Measurements from ENCODE around the gene MCTP2.

MCTP2 gene

DNA sequence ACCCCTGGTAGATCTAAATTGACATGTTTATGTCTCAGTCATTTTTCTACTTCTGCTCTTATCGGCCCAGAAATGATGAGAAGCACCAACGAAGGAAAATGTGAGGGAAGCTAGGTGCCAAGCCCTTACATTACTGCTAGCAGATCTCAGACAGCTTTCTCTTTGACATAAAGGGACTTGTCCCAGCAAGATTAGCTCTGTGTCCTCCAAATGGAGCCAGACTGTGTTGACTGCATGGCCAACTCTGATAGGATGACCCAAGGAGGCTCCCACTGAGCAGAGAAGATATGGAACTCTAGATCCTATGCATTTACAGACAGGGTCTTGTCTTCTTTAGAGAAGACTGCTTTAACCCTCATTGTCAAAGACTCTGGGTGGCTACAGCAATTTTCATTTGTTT is 2.8 kb upstream of the MCTP2 start:
- DNase-seq (ENCODE audit: low spot score): no peak
- no peak overlapping the region for H3K4me3 Mint-ChIP-seq
- H3K27ac Mint-ChIP-seq: peak overlapping the region; percentile 13
- peaks cover 9% of the 10 kb centered on the region for H3K36me3 Mint-ChIP-seq (ENCODE audit: low read depth)
- peaks cover 5% of the 10 kb centered on the region for H3K27me3 Mint-ChIP-seq (ENCODE audit: low read depth)
- H3K4me1 Mint-ChIP-seq (ENCODE audit: low read depth): peaks cover 57% of the 10 kb centered on the region
- H3K9me3 Mint-ChIP-seq: no peaks in the 10 kb centered on the region

DNA sequence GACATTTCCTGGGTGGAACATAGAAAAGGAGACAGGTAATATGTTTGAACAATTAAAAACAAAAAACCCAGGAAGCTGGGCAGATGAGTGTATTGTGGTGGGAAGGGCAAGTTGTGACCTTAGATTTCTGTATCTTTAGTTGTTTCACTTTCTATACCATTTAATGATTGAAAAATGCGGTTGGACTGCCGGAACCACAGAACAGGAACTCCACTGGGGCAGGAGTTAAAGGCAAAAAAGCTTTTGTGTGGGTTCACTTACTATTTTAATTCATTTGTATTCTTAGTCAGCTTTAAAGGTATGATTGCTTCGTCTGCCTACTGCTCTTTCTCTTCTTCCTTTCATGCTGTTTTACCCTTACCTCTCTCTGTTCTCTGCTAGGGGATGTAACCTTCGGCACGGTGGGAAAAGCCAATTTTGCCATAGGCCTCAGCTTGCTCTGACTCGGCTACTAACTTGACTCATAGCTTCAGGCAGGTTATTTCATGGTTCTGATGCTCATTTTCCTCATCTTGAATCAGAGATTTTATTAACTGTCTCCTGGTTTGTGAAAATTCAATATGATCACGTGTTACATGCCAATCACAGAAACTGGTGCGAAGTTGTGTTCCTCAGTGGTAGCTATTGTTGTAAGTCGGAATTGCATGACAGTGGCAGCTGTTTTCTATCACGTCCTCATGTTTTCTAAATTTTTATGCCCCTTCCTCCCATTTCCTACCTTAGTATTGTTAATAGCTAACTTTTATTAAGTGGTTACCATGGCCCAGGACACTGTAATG is 1.6 kb upstream of the MCTP2 start:
- H3K4me1 Mint-ChIP-seq (ENCODE audit: low read depth): peaks cover 67% of the 10 kb centered on the region

DNA sequence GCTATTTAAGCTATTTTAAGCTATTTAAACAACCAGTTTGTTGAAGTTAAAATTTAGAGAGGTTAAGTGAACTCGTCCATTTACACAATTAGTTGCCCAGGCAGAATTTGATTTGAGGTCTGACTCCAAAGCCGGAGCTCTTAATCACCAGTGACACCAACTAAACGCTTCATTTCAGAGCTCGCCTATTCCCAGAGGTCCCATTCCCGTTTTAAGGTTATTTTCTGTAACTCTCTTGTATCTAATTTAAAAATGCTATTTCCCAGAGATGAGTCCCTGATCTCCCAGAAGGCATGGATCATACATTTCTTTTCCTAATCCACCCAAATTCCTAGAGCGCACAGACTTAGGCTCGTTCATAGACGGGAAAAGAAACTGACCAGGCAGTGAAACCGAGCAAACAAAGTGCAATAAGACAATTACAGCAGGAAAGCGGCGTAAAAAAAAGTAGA is 904 bp upstream of the MCTP2 start:
- Mint-ChIP-seq H3K27me3 (ENCODE audit: low read depth) (no peaks in the 10 kb centered on the region), H3K36me3 (ENCODE audit: low read depth) (peaks cover 22% of the 10 kb centered on the region), H3K4me3 (peak overlapping the region; percentile 91), H3K27ac (peak overlapping the region; percentile 95), H3K9me3 (no peaks in the 10 kb centered on the region), H3K4me1 (ENCODE audit: low read depth) (peaks cover 70% of the 10 kb centered on the region)
- DNase-seq (ENCODE audit: low spot score): no peak

More for the DNA sequence above, 1.6 kb upstream of the MCTP2 start:
- Mint-ChIP-seq H3K27ac (peak overlapping the region; percentile 95), H3K9me3 (no peaks in the 10 kb centered on the region), H3K4me3 (peak overlapping the region; percentile 91), H3K36me3 (ENCODE audit: low read depth) (peaks cover 18% of the 10 kb centered on the region), H3K27me3 (ENCODE audit: low read depth) (peaks cover 2% of the 10 kb centered on the region)
- DNase-seq (ENCODE audit: low spot score): peak; percentile 75

DNA sequence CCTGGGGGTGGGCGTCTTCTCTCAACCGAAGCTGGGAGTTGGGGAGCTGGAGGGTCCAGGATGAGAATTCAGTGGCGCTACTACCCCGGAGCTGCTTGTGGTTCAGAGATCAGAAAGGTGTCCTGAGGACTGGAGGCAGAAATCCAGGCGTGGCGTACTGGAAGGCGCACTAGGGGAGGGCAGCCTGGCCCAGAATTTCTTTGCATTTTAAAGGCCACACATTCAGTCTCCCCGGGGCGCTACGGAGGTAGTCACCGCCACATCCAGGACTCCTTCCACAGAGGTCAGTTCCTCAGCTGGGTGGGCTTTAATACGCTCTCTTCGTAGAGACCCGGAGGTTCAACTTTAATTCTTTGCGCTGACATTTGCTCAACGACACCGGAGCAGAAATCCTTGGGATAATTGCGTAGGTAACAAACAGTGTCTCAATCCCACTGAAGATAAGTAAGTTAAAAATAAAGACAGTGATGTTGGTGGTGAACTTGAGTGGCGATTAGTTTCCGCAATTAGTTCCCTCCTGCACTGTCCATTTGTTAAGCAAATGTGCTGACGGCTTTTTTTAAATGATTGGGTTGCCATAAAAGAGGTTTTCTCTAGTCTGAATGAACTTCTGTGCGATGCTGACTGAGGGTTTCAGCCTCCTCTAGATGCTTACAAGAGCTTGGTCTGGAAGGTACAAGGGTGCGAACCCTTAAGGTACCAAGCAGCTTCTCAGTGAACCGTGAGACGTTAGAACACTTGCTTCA is 535 bp downstream of the MCTP2 start:
- peaks cover 34% of the 10 kb centered on the region for H3K36me3 Mint-ChIP-seq (ENCODE audit: low read depth)
- H3K4me1 Mint-ChIP-seq (ENCODE audit: low read depth): peaks cover 75% of the 10 kb centered on the region
- no peaks in the 10 kb centered on the region for H3K9me3 Mint-ChIP-seq
- H3K27me3 Mint-ChIP-seq (ENCODE audit: low read depth): no peaks in the 10 kb centered on the region
- DNase-seq (ENCODE audit: low spot score): no peak
- peak overlapping the region; percentile 91 for H3K4me3 Mint-ChIP-seq
- peak overlapping the region; percentile 95 for H3K27ac Mint-ChIP-seq

DNA sequence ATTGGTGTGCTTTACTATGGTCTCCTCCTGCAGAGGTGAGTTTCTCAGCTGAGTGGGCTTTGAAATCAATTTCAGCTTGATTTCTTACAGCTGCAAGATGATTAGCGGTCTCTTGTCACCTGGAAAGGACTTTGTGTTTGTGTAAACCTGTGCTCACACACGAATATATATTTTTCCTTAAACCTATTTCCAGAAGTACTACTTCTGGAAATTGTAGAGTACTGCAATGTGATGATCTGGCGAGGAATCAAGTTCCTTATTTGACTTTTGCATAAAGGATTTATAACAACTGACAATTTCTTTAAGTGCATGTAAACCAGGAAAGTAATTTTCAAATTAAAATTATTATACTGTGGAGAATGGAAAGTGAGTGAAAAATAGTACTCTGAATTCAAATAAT is 2.1 kb downstream of the MCTP2 start:
- peak overlapping the region; percentile 24 for H3K27ac Mint-ChIP-seq

DNA sequence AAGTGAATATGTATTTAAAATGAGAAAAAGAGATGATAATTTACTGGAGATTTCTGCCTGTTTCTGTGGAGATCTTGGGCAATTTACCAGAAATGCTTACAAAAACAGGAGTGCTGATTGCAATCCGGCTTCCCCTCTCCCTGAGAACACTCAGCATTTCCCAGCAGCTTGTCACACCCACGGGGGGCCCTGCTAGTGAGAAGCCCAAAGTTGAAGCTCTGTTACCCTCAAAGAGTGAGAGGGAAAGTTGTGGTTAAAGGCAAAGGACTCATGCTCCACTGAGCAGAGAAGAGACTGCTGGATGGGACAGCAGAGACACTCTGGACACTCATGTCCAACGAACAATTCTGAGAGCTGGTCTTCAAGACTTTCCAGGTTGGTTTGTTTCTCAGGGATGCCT is 2.9 kb downstream of the MCTP2 start:
- H3K27ac Mint-ChIP-seq: peak overlapping the region; percentile 49
- H3K36me3 Mint-ChIP-seq (ENCODE audit: low read depth): peaks cover 40% of the 10 kb centered on the region
- peak; percentile 72 for DNase-seq (ENCODE audit: low spot score)
- H3K27me3 Mint-ChIP-seq (ENCODE audit: low read depth): no peaks in the 10 kb centered on the region
- H3K4me3 Mint-ChIP-seq: peak overlapping the region; percentile 91
- H3K4me1 Mint-ChIP-seq (ENCODE audit: low read depth): peaks cover 73% of the 10 kb centered on the region
- no peaks in the 10 kb centered on the region for H3K9me3 Mint-ChIP-seq

More for the DNA sequence above, 2.1 kb downstream of the MCTP2 start:
- Mint-ChIP-seq H3K27me3 (ENCODE audit: low read depth) (no peaks in the 10 kb centered on the region), H3K9me3 (no peaks in the 10 kb centered on the region), H3K4me1 (ENCODE audit: low read depth) (peaks cover 75% of the 10 kb centered on the region), H3K4me3 (peak overlapping the region; percentile 91), H3K36me3 (ENCODE audit: low read depth) (peaks cover 35% of the 10 kb centered on the region)
- DNase-seq (ENCODE audit: low spot score): no peak

DNA sequence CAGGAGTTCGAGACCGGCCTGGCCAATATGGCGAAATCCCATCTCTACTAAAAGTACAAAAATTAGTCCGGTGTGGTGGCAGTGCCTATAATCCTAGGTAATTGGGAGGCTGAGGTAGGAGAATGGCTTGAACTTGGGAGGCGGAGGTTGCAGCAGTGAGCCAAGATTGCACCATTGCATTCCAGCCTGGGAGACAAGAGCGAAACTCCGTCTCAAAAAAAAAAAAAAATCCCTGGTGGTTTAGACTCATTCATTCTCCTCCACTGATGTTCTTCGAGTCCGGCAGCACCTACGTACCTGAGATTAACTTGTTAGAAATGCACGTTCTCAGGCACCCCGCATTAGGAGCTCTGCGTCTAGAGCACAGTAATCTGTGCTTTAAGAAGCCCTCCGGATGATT is 3.7 kb downstream of the MCTP2 start:
- Mint-ChIP-seq H3K27me3 (ENCODE audit: low read depth) (no peaks in the 10 kb centered on the region), H3K4me1 (ENCODE audit: low read depth) (peaks cover 72% of the 10 kb centered on the region)

DNA sequence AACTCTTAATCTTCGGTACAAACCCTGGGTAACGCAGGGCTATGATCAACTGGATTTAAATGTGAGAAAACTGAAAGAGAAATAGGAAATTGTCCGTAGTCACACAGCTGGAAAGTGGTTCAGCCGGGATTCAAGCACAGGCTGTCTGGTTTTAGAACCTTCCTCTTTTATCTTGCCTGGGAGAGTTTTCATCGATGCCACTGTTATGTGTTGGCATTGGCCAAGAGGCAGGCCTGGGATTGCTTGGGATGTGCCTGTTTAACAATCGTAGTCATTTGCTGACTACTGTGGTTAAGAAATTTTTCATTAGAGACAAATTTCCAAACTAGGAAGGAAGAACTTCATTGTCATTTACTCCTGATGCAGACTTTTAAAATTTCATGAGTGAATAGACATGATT is 4.3 kb downstream of the MCTP2 start:
- Mint-ChIP-seq H3K36me3 (ENCODE audit: low read depth) (peaks cover 42% of the 10 kb centered on the region), H3K27me3 (ENCODE audit: low read depth) (no peaks in the 10 kb centered on the region)

More for the DNA sequence above, 3.7 kb downstream of the MCTP2 start:
- Mint-ChIP-seq H3K36me3 (ENCODE audit: low read depth) (peaks cover 42% of the 10 kb centered on the region), H3K9me3 (no peaks in the 10 kb centered on the region), H3K4me3 (no peak overlapping the region), H3K27ac (no peak overlapping the region)
- no peak for DNase-seq (ENCODE audit: low spot score)

DNA sequence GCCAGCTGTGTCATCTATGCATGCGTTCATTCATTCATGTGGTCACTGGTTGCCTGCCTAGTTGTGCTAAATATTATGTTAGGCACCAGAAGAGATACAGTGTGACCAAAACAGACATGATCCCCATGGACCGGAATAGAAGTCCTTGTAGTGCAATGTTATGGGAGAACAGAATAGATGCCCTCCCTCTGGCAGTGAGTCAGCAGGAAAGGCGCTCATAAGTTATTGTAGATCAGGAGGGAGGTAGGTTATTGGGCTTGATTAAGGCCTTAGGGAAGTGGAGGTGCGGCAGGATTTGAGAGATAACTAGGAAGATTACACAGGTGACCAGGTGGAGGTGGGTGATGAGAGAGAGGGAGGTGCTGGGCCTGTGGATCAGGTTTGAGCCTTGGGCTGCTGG is 5.2 kb downstream of the MCTP2 start:
- Mint-ChIP-seq H3K4me3 (peak overlapping the region; percentile 11), H3K36me3 (ENCODE audit: low read depth) (peaks cover 42% of the 10 kb centered on the region), H3K9me3 (no peaks in the 10 kb centered on the region)

More for the DNA sequence above, 4.3 kb downstream of the MCTP2 start:
- Mint-ChIP-seq H3K4me3 (no peak overlapping the region), H3K27ac (peak overlapping the region; percentile 12), H3K9me3 (no peaks in the 10 kb centered on the region), H3K4me1 (ENCODE audit: low read depth) (peaks cover 73% of the 10 kb centered on the region)
- DNase-seq (ENCODE audit: low spot score): no peak

DNA sequence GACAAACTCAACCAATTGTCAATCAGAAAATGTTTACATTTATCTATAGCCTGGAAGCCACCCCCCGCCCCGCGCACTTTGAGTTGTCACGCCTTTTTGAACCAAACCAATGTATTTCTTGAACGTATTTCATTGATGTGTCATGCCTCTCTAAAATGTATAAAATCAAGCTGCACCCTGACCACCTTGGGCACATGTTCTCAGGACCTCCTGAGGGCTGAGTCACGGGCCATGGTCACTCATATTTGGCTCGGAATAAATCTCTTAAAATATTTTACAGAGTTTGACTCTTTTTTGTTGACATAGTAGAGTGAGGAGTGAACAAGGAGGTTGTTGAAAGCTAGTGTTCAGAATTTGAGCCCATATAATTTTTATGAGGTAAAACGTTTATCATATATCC is 6.5 kb downstream of the MCTP2 start:
- peak overlapping the region; percentile 6 for H3K4me3 Mint-ChIP-seq
- peaks cover 77% of the 10 kb centered on the region for H3K4me1 Mint-ChIP-seq (ENCODE audit: low read depth)

More for the DNA sequence above, 5.2 kb downstream of the MCTP2 start:
- Mint-ChIP-seq H3K27ac (peak overlapping the region; percentile 54), H3K27me3 (ENCODE audit: low read depth) (no peaks in the 10 kb centered on the region), H3K4me1 (ENCODE audit: low read depth) (peaks cover 78% of the 10 kb centered on the region)
- no peak for DNase-seq (ENCODE audit: low spot score)

DNA sequence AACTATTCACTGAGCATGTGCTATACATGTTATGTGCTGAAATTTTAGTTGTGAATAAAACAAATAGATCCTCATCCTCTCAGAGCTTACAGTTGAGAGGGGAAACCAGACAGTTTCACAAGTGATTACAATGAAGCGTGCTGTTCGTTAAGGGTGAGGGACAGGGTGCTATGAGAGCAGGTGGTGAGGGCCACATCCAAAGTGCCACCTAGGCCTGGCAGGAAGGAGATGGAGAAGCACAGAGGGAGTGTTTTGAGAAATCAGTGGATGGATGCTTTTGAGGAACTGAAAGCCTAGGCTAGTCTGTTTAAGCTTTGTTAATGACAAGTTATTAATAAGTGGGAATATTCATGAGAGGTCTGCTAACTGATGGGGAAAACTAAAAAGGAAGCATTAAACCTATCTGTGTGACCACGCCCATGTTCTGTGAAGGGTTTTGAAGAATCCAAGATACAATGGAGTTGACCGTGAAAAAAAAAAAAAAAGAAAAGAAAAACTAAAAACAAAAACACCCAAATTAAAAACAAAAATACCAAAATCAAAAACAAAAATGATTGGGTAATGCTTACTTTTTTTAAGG is 7.3 kb downstream of the MCTP2 start:
- Mint-ChIP-seq H3K4me1 (ENCODE audit: low read depth) (peaks cover 73% of the 10 kb centered on the region), H3K4me3 (peak overlapping the region; percentile 69), H3K27ac (peak overlapping the region; percentile 85), H3K27me3 (ENCODE audit: low read depth) (no peaks in the 10 kb centered on the region), H3K9me3 (no peaks in the 10 kb centered on the region), H3K36me3 (ENCODE audit: low read depth) (peaks cover 36% of the 10 kb centered on the region)
- DNase-seq (ENCODE audit: low spot score): no peak

More for the DNA sequence above, 6.5 kb downstream of the MCTP2 start:
- H3K27ac Mint-ChIP-seq: peak overlapping the region; percentile 64
- H3K36me3 Mint-ChIP-seq (ENCODE audit: low read depth): peaks cover 40% of the 10 kb centered on the region
- H3K9me3 Mint-ChIP-seq: no peaks in the 10 kb centered on the region
- H3K27me3 Mint-ChIP-seq (ENCODE audit: low read depth): no peaks in the 10 kb centered on the region
- no peak for DNase-seq (ENCODE audit: low spot score)

DNA sequence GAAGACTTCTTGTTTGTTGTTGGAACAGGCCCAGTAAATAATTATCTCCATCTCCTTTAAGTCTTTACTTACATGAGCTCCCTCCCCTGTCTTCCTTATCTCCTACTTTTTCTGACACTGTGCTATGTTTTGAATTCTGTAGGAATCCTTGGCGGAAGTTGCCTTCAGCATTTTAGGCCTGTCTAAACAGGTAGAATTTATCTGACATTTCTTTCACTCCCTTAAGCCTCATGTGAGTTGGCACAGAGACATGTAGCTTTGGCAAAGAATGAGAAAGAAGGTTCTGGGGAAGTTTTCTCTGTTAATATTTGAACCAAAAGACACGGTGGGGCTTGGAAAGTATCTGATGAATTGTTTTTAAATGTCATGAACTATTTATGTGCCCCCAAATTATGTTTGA is 8.1 kb downstream of the MCTP2 start:
- peak overlapping the region; percentile 10 for H3K4me3 Mint-ChIP-seq
- peak overlapping the region; percentile 47 for H3K27ac Mint-ChIP-seq
- no peak for DNase-seq (ENCODE audit: low spot score)
- H3K4me1 Mint-ChIP-seq (ENCODE audit: low read depth): peaks cover 66% of the 10 kb centered on the region
- H3K36me3 Mint-ChIP-seq (ENCODE audit: low read depth): peaks cover 30% of the 10 kb centered on the region
- no peaks in the 10 kb centered on the region for H3K9me3 Mint-ChIP-seq
- H3K27me3 Mint-ChIP-seq (ENCODE audit: low read depth): no peaks in the 10 kb centered on the region

DNA sequence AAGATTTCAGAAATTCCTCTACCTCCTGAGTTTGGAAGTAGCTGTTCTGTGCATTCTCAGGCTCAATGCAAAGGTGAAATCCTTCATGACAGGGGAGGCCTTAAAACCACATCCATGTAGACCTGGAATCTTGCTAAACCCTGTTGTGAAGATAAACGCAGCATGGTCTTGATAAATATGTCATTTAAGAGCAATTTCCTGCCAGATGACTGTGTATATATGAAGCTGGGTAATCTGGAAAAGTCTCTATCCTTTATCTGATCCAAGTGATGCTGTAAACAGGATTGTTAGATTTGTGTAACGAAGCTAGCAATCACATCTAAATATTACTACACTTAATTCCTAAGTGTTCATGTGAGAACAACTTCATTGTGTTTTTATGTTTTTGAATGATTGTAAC is 9.1 kb downstream of the MCTP2 start:
- Mint-ChIP-seq H3K27ac (no peak overlapping the region), H3K27me3 (ENCODE audit: low read depth) (no peaks in the 10 kb centered on the region), H3K36me3 (ENCODE audit: low read depth) (peaks cover 23% of the 10 kb centered on the region), H3K9me3 (no peaks in the 10 kb centered on the region), H3K4me1 (ENCODE audit: low read depth) (peaks cover 60% of the 10 kb centered on the region), H3K4me3 (no peak overlapping the region)
- no peak for DNase-seq (ENCODE audit: low spot score)

DNA sequence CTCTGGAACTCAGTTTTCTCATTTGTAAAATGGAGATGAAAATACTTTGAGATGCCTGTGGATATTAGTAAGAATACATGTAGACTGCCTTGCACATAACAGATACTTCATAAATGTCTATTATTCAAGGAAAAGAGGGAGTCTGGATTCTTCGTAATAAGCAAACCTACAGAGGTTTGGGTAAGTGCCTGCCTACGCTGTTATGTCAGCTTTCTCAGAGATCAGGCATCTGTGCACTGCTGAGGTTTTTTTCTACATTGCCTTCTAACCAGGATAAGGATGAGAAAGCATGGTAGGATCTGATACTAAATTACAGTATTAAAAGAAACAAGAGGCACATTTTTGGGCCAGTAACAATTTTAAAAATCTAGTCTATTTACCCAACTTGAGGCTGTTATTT is 10.9 kb downstream of the MCTP2 start:
- DNase-seq (ENCODE audit: low spot score): no peak
- Mint-ChIP-seq H3K4me1 (ENCODE audit: low read depth) (peaks cover 50% of the 10 kb centered on the region), H3K27ac (peak overlapping the region; percentile 43), H3K4me3 (no peak overlapping the region), H3K36me3 (ENCODE audit: low read depth) (peaks cover 21% of the 10 kb centered on the region), H3K27me3 (ENCODE audit: low read depth) (no peaks in the 10 kb centered on the region), H3K9me3 (no peaks in the 10 kb centered on the region)
